Right atrium auricular region (tissue), 2 donors: ENCODE data around the gene PAK6. TPM values are rescaled to one million over a fixed set of nuclear protein-coding genes. Genes with fewer than 3 reads are reported as not detected.

Experiments
- DNase-seq: peaks from one replicate; pipeline ENCODE4 v3.0.0-alpha.2; 2019; ENCODE audit warnings: low spot score
- H3K27ac ChIP-seq, 2 donors: fragments of 200-600 bp; sonication (generic); 1 replicate in 1 of 2; 2 replicates in 1 of 2; pipeline ENCODE4 v1.5.1; 2016 to 2019
- H3K27me3 ChIP-seq, 2 donors: fragments of 200-600 bp; sonication (generic); one replicate each; pipeline versions ENCODE4 v1.5.1 to v1.6.0; 2017 to 2019
- H3K36me3 ChIP-seq: fragments of 200-600 bp; sonication (generic); one replicate; pipeline ENCODE4 v1.5.1; 2016
- H3K4me1 ChIP-seq, 2 donors: fragments of 200-600 bp; sonication (generic); one replicate each; pipeline versions ENCODE4 v1.5.1 to v1.6.0; 2017 to 2019
- H3K4me3 ChIP-seq, 2 donors: fragments of 200-600 bp; sonication (generic); 1 replicate in 1 of 2; 2 replicates in 1 of 2; pipeline ENCODE4 v1.5.1; 2017 to 2019; ENCODE audit warnings: mild to moderate bottlenecking in 1 of 2, moderate library complexity in 1 of 2
- H3K9me3 ChIP-seq, 2 donors: fragments of 200-600 bp; sonication (generic); one replicate each; pipeline ENCODE4 v1.5.1; 2019
- total RNA-seq, 2 donors: library from RNA; depleted of rRNA; stranded (reverse); fragments of >200 nt; gene quantifications; one replicate each; pipeline ENCODE4 v1.1.0, GENCODE V29; 2016
- TF ChIP-seq, protein P1 (sequence below), 2 donors: fragments of 200-600 bp; sonication (generic); IDR thresholded peaks; one replicate each; pipeline ENCODE4 v1.5.1; 2019; ENCODE audit warnings: antibody characterized with exemption in 2 of 2

PAK6 gene
- total RNA-seq, 2 donors from 2014 or later = 15.3 to 32.5 TPM

DNA sequence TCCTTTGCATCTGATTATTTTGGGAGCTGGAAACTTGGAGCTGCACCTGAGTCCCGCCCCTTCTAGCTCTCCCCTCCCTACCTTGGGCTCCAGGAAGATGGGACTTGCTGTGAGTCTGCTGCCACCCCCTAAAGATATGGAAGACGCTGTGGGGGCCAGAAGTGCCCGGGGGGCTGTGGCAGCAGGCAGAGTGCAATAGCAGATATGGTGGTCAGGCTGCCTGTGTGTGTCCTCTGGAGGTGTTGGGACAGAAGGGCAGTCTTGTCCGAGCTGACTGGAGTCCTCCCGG lies 485 bp downstream of the PAK6 start:
- H3K27me3 ChIP-seq = no peaks in the 10 kb centered on the region
- H3K4me3 ChIP-seq = peak overlapping the region; percentile 19 to 47

DNA sequence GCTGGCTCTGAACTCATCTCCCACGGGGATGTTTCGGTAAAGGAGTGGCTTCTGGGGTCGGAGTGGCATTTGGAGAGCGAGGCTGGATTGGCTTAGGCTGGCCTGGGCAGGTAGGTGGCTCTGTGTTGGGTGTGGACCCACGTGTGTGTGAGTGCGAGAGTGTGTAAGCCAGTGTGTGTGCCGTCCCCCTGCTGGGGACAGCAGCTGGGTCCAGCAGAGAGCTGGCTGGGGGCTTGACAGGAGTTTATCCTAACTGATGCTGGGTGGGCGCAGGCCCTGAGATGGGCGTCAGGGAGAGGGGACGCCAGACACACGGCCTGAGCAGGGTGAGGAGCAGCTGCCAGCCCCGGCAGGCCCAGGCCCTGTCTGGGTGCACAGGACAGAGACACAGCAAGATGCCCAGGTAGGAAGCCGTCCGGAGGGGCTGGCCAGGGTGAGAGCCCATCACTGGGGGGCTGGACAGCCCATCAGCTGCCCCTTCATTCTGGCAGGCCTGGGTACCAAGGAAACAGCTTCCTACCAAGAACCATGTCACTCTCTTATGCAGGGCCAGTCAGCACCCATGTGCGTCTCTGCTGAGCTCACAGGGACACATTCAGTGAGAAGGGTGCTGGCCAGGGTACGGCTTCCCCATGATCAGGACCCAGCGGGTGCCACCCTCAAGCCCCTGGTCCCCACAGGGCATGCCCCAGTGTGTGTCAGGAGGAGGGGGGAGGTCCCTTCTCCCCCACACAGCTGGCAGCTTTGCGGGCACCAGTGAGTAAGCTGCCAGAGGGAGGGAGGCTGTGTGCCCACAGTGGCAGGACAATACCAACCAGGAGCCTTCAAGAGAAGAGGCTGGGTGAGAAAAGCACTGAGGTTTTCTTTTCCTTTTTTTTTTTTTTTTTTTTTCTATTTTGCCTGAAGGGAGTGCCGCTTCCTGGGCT lies 1.1 kb downstream of the PAK6 start:
- Histone ChIP-seq H3K4me1 (peaks cover 0 to 16% of the 10 kb centered on the region in 2 donors), H3K27ac (no peak overlapping the region), H3K27me3 (no peaks in the 10 kb centered on the region), H3K36me3 (no peaks in the 10 kb centered on the region), H3K9me3 (no peaks in the 10 kb centered on the region), H3K4me3 (peak overlapping the region in 1 of 2 donors; percentile 47)
- DNase-seq = peak; percentile 51
- TF ChIP-seq, protein P1, sequence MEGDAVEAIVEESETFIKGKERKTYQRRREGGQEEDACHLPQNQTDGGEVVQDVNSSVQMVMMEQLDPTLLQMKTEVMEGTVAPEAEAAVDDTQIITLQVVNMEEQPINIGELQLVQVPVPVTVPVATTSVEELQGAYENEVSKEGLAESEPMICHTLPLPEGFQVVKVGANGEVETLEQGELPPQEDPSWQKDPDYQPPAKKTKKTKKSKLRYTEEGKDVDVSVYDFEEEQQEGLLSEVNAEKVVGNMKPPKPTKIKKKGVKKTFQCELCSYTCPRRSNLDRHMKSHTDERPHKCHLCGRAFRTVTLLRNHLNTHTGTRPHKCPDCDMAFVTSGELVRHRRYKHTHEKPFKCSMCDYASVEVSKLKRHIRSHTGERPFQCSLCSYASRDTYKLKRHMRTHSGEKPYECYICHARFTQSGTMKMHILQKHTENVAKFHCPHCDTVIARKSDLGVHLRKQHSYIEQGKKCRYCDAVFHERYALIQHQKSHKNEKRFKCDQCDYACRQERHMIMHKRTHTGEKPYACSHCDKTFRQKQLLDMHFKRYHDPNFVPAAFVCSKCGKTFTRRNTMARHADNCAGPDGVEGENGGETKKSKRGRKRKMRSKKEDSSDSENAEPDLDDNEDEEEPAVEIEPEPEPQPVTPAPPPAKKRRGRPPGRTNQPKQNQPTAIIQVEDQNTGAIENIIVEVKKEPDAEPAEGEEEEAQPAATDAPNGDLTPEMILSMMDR (IDR thresholded peaks at IDR 0.05) = no peak

More for the DNA sequence above, 485 bp downstream of the PAK6 start:
- Histone ChIP-seq H3K36me3 (no peaks in the 10 kb centered on the region), H3K27ac (peak overlapping the region in 1 of 2 donors; percentile 35), H3K9me3 (no peaks in the 10 kb centered on the region), H3K4me1 (peaks cover 0 to 16% of the 10 kb centered on the region in 2 donors)
- peak; percentile 47 for DNase-seq
- TF ChIP-seq, protein P1 (IDR thresholded peaks at IDR 0.05) = no peak

DNA sequence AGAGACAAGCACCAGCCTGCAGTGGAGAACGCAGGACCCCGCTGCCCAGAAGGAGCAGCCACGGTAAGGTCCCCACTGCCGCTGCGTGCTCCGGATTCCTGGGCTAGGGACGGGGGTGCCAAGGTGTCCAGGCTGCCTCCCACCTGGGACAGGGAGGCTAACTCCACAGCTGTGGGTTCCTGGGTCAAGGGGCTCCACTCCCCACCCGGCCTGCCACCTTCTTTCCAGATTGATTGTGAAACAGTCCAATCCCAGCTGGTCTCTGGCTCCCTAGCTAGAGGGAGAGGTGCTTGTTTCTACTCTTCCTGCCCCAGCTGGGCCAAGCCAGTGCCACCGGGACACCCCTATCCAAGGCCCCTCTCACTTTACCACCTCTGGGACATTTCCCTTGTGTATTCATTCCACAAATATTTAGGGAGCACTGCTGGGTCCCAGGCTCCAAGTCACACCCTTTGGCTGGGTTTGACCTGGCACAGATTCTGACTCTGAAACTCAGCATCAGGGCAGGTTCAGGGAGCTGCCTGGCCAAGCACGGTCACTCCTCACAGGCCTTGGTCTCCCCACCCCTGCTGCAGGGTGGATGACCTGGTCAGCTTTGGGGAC lies 1.9 kb downstream of the PAK6 start:
- DNase-seq = peak; percentile 34
- no peaks in the 10 kb centered on the region for H3K9me3 ChIP-seq
- no peak overlapping the region for H3K27ac ChIP-seq
- TF ChIP-seq, protein P1 (IDR thresholded peaks at IDR 0.05) = no peak
- no peak overlapping the region for H3K4me3 ChIP-seq
- H3K36me3 ChIP-seq = no peaks in the 10 kb centered on the region
- no peaks in the 10 kb centered on the region for H3K27me3 ChIP-seq
- H3K4me1 ChIP-seq = peaks cover 0 to 16% of the 10 kb centered on the region in 2 donors

DNA sequence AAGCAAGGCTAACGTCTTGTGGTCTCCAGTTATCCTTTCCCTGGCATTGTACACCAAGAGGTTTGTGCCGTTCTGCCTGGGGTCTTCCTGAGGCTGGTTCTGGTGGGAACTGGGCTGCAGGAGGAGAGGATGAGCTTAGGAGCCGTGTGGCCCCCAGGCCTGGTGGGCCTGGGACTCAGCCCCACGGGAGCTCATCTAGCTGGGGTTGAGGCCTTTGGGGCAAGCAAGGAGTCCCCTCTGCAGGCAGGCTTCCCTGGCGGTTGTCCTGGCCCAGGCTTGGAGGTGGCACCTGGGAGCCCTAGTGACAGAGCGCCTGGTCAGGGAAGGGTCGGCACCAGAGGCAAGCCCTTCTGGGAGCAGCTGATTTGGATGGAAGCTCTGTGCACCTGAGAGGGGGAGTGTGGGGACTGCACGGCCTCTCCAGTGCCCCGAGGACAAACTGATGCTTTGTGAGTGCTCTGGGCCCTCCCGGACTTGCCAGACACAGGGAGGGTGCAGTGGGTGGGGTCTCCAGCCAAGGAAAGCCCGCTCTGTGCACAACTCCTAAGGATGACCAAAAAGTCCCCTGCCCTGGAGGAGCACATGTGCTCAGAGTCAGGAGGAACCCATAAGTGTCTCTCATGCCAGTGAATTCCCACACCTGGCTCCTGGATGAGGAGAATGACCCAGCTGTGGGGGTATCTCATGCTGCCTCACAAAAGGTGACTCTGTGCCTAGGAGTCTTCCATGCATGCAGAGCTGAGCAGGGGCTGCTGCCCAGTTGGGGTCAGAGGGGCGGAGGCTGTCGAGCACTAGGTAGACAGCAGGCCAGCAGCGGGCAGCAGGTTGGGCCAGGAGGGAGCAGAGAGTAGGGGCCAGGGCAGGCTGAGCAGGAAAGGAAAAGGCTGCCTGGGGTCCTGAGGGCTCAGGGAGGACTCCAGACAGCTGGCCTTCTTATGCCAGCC lies 2.7 kb downstream of the PAK6 start:
- Histone ChIP-seq H3K27me3 (no peaks in the 10 kb centered on the region), H3K36me3 (no peaks in the 10 kb centered on the region), H3K9me3 (no peaks in the 10 kb centered on the region), H3K4me1 (peaks cover 0 to 16% of the 10 kb centered on the region in 2 donors), H3K27ac (no peak overlapping the region), H3K4me3 (no peak overlapping the region)
- DNase-seq = peak; percentile 30
- TF ChIP-seq, protein P1 (IDR thresholded peaks at IDR 0.05) = no peak

DNA sequence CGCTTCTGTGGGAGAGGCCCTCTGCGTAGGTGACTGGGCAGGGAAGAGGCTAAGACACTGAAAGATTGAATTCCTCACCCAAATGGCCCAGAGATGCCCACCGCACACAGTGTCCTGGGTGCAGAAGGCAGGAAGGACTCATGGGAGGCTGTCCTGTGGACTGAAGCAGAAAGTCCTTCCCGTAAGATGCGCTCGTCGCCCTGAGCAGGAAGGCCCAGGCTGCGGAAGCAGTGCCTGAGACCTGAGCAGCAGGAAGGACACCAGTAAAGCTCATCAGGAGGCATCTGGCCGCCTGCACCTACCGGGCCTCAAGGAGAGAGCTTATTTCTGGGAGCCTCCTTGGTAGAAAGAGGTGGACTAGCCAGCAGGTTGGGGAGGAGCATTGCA lies 3.3 kb downstream of the PAK6 start:
- Histone ChIP-seq H3K36me3 (no peaks in the 10 kb centered on the region), H3K4me1 (peaks cover 0 to 16% of the 10 kb centered on the region in 2 donors), H3K27ac (no peak overlapping the region), H3K27me3 (no peaks in the 10 kb centered on the region), H3K9me3 (no peaks in the 10 kb centered on the region), H3K4me3 (no peak overlapping the region)
- TF ChIP-seq, protein P1 (IDR thresholded peaks at IDR 0.05) = no peak
- DNase-seq = no peak
